ENCODE measurements around the gene HOXD12.

- TF ChIP-seq CTCF (IDR thresholded peaks at IDR 0.05; ENCODE audit: low read depth, low read length): no peak
- TF ChIP-seq MYC (IDR thresholded peaks at IDR 0.05; ENCODE audit: low read depth, low read length): no peak
- no peak for TF ChIP-seq POLR2A (IDR thresholded peaks at IDR 0.05; ENCODE audit: extremely low read depth, insufficient read length)
- TF ChIP-seq MAX (IDR thresholded peaks at IDR 0.05; ENCODE audit: low read depth, low read length): no peak
Observed at GRCh38 chr2:176067589-176068418, 31.8 kb upstream of the HOXD12 start.
